ENCODE results near the gene EML1.

Gene EML1

GRCh38 chr14:99817331-99817730, 24.1 kb downstream of the EML1 start:
- DNase-seq (ENCODE audit: low read depth): no peak
- no peak overlapping the region for H3K4me3 ChIP-seq (ENCODE audit: low read length)
- no peak for TF ChIP-seq CTCF (IDR thresholded peaks at IDR 0.05; ENCODE audit: insufficient read depth, low read depth, low read length, missing control alignments)

GRCh38 chr14:99818503-99819036, 25.4 kb downstream of the EML1 start:
- DNase-seq (ENCODE audit: low read depth): no peak
- no peak for TF ChIP-seq CTCF (IDR thresholded peaks at IDR 0.05; ENCODE audit: insufficient read depth, low read depth, low read length, missing control alignments)
- H3K4me3 ChIP-seq (ENCODE audit: low read length): no peak overlapping the region

GRCh38 chr14:99819514-99819913, 26.3 kb downstream of the EML1 start:
- TF ChIP-seq CTCF (IDR thresholded peaks at IDR 0.05; ENCODE audit: insufficient read depth, low read depth, low read length, missing control alignments): no peak
- DNase-seq (ENCODE audit: low read depth): no peak
- no peak overlapping the region for H3K4me3 ChIP-seq (ENCODE audit: low read length)

- H3K4me3 ChIP-seq (ENCODE audit: low read length): no peak overlapping the region
- DNase-seq (ENCODE audit: low read depth): no peak
- no peak for TF ChIP-seq CTCF (IDR thresholded peaks at IDR 0.05; ENCODE audit: insufficient read depth, low read depth, low read length, missing control alignments)
Observed at GRCh38 chr14:99820702-99821331, 27.6 kb downstream of the EML1 start.

- no peak for TF ChIP-seq CTCF (IDR thresholded peaks at IDR 0.05; ENCODE audit: insufficient read depth, low read depth, low read length, missing control alignments)
- no peak overlapping the region for H3K4me3 ChIP-seq (ENCODE audit: low read length)
- DNase-seq (ENCODE audit: low read depth): no peak
Observed at GRCh38 chr14:99821519-99822508, 28.6 kb downstream of the EML1 start.

GRCh38 chr14:99822800-99823455, 29.7 kb downstream of the EML1 start:
- no peak overlapping the region for H3K4me3 ChIP-seq (ENCODE audit: low read length)
- DNase-seq (ENCODE audit: low read depth): no peak
- TF ChIP-seq CTCF (IDR thresholded peaks at IDR 0.05; ENCODE audit: insufficient read depth, low read depth, low read length, missing control alignments): no peak
